NCI-H1436 treated with DMSO at 0.1 percent for 48 hours (cell line): ENCODE measurements around the gene TEX11.
"Not testable (repeated sequence)": the region's sequence is repeated elsewhere in the genome, so short reads cannot be mapped to it uniquely, and the experiment has no call there.

Experiments
- DNase-seq: peaks from one replicate; lab custom pipeline; 2025; lab: John Stamatoyannopoulos, UW

TEX11 gene

GRCh38 chrX:70908541-70908940 is at the start of gene TEX11:
TEX11 (minus strand) TSS chrX:70908711; CDS start chrX:70907789, 922 bp downstream.
- DNase-seq: no peak

GRCh38 chrX:70954871-70955270 is 46.4 kb upstream of the TEX11 start:
- no peak for DNase-seq

DNA sequence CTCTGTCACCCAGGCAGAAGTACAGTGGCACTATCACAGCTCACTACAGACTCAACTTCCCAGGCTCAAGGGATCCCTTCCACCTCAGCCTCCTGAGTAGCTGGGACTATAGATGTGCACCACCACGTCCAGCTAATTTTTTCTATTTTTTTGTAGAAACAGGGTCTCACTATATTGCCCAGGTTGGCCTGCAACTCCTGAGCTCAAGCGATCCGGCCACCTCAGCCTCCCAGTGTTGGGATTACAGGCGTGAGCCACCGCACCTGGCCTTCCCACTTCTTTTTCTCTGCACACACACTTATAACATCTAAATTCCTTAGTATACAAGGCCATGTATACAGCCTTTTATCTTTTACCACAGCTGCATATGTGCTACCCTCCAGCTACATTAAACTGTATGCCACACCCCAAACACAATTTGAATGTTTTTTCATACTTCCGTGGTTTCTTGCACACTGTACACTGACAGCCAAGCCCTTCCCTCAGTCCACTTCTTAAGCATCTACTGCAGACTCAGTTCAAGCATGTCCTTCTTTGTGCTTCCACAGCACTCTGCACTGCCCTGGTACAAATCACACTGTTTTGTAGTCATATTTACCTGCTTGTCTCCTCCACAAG is 15.9 kb upstream of the TEX11 start:
- no peak for DNase-seq

GRCh38 chrX:70922774-70923473 is 14.4 kb upstream of the TEX11 start:
- DNase-seq: no peak

GRCh38 chrX:70921709-70922352 is 13.3 kb upstream of the TEX11 start:
- no peak for DNase-seq

DNA sequence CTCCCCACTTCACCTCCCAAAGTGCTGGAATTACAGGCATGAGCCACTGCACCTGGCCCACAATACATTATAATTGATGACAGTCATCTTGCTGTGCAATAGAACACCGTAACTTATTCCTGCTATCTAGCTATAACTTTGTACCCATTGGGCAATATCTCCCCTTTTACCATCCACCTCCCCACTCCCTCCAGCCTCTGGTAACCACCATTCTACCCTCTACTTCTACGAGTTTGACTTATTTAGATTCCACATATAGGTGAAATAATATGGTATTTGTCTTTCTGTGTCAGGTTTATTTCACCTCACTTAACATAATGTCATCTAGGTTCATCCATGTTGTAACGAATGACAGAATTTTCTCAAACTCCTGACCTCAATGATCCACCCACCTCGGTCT is 8.2 kb upstream of the TEX11 start:
- DNase-seq: no peak

DNA sequence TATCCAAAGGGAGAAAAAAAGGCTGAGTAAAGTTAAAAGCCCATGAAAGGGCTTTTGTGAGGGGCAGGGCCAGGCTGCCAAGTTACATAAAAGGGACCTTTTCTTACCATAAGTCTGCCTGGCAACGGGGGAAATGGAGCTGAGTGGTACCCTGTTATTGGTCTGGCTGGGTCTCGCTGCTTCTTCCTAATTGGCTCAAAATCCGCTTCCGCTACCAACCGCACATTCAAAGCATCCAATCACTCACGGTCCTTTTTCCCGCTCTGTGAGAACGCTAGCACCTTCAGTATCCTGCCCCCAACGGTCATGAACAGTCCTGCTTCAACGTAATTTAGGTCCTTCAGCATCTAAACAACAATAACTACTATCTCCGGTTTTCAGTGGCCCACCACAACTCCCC is 611 bp downstream of the TEX11 start:
- DNase-seq: no peak

GRCh38 chrX:70901465-70901864 is 7.0 kb downstream of the TEX11 start:
- DNase-seq: no peak

DNA sequence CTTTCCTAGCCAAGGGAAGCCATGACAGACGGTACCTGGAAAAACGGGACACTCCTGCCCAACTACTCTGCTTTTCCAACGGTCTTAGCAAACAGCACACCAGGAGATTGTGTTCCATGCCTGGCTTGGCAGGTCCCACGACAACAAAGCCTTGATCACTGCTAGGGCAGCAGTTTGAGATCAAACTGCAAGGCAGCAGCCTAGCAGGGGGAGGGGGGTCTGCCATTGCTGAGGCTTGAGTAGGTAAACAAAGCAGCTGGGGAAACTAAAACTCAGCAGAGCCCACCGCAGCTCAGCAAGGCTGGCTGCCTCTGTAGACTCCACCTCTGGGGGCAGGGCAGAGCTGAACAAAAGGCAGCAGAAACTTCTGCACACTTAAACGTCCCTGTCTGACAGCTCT is 18.1 kb downstream of the TEX11 start:
- not testable (repeated sequence) for DNase-seq

- DNase-seq: no peak
Observed at GRCh38 chrX:70878902-70879301, 29.6 kb downstream of the TEX11 start.

DNA sequence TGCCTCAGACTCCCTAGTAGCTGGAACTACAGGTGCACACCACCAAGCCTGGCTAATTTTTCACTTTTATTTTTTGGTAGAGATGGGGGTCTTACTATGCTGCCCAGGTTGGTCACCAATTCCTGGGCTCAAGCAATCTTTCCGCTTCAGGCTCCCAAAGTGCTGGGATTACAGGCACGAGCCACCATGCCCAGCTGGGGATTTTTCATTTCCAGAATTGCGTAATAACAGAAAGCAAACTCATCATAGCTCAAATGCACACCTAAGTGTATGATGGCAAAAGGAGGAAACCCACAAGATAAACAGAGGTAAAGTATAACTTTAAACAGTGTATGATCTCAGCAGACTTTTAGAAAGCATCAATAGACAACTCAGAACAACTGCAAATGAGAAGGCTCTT is 56.2 kb downstream of the TEX11 start:
- DNase-seq: no peak

- DNase-seq: not testable (repeated sequence)
Observed at GRCh38 chrX:70844081-70844480, 64.4 kb downstream of the TEX11 start.

DNA sequence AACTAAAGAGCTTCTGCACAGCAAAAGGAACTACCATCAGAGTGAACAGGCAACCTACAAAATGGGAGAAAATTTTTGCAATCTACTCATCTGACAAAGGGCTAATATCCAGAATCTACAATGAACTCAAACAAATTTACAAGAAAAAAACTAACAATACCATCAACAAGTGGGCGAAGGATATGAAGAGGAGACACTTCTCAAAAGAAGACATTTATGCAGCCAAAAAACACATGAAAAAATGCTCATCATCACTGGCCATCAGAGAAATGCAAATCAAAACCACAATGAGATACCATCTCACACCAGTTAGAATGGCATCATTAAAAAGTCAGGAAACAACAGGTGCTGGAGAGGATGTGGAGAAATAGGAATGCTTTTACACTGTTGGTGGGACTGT is 64.9 kb downstream of the TEX11 start:
- not testable (repeated sequence) for DNase-seq

DNA sequence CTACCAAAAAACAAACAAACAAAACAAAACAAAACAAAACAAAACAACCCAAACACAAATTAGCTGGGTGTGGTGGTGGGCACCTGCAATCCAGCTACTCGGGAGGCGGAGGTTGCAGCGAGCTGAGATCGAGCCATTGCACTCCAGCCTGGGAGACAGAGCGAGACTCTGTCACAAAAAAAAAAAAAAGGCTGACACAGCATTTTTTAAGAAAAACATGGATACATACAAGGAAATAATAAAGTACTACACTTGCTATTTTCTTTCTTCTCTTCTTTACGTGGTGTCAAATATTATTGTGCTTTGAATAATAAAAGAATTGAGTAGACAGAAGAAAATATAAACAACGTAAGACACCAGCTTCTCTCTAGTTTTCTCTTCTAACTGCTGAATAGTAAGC is 73.9 kb downstream of the TEX11 start:
- no peak for DNase-seq

GRCh38 chrX:70826715-70827114 is 81.8 kb downstream of the TEX11 start:
- DNase-seq: no peak

GRCh38 chrX:70825366-70825765 is 83.1 kb downstream of the TEX11 start:
- DNase-seq: no peak

GRCh38 chrX:70808942-70809940 is 99.3 kb downstream of the TEX11 start:
- no peak for DNase-seq

GRCh38 chrX:70806081-70806480 is 102.4 kb downstream of the TEX11 start:
- DNase-seq: no peak

DNA sequence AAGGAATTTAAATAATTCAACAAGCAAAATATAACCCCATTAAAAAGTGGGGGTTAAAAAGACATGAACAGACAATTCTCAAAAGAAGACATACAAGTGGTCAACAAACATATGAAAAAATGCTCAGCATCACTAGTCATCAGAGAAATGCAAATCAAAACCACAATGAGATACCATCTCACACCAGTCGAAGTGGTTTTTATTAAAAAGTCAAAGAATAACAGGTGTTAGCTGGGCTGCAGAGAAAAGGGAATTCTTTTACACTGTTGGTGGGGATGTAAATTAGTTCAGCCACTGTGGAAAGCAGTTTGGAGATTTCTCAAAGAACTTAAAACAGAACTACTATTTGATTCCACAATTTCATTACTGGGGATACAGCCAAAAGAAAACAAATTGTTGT is 111.8 kb downstream of the TEX11 start:
- not testable (repeated sequence) for DNase-seq

GRCh38 chrX:70774223-70774622 is 134.3 kb downstream of the TEX11 start:
- DNase-seq: no peak

DNA sequence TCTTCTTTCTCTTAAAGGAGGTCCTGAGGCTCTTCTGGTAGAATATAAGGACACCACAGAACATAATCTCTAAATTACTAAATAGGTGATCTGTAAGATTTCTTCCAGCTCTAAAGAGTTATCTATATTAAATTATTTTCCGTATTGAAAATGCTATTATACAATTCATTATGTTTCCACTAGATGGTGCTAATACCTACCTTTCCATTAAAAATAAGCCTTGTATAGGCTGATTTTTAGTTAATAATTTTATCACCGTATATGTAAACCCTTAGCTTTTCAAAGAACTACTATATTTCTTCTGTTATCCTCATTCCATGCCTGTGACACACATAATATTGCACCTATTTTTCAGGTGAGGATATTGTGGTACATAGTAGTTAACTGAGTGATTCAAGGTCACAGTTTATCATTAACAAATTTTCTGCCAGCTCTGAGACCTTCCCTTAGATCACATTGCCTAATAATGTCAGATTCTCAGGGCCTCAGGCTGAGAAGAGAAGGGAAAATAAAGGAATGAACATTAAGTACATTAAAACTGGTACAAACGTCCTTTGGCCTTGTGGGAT is 138.8 kb downstream of the TEX11 start:
- DNase-seq: no peak

GRCh38 chrX:70762285-70762684 is 146.2 kb downstream of the TEX11 start:
- DNase-seq: no peak
